HepG2 (cell line): ENCODE data around the gene TFPI. TPM values are rescaled to one million over a fixed set of nuclear protein-coding genes. Genes with fewer than 3 reads are reported as not detected.

Experiments
- ATAC-seq: fragments of 200-7000 bp; cut with Tn5 transposase; 3 replicates; pipeline ENCODE4 v1.9.1; 2020; ENCODE audit warnings: mild to moderate bottlenecking, moderate library complexity
- BruUV-seq: library from RNA; stranded (reverse); fragments of 400-500 nt; replicated peaks from 2 replicates; lab custom pipeline; 2021; lab: Mats Ljungman, UMichigan
- CTCF ChIA-PET: fragments of 300-600 bp; formaldehyde crosslinking; extraction: SDS; loops from one replicate; lab custom pipeline; 2021; ENCODE audit warnings: low total read pairs, inconsistent platforms, low intra/inter-chr PET ratio; lab: Yijun Ruan, JAX
- POLR2A ChIA-PET: fragments of 350-600 bp; sonication (Branson Sonifier 250); formaldehyde crosslinking; loops from one replicate; lab custom pipeline; 2020; ENCODE audit warnings: antibody characterized with exemption, inconsistent platforms; lab: Yijun Ruan, JAX
- DNase-seq: peaks from one replicate; pipeline ENCODE4 v3.0.0-alpha.2; 2015; ENCODE audit warnings: low spot score
- FAIRE-seq: peaks from 3 replicates; lab custom pipeline; 2011; peaks lifted over from hg19 to GRCh38; lab: Jason Lieb, UNC
- H2AFZ ChIP-seq: one replicate; pipeline ENCODE4 v1.6.1; 2011; ENCODE audit warnings: low read length, inconsistent platforms
- H3K27ac ChIP-seq: fragments of 300-600 bp; 3 replicates; pipeline ENCODE4 v1.8.0; 2011; ENCODE audit warnings: mixed run types, mild to moderate bottlenecking, mixed read lengths, low read length, inconsistent platforms; ENCODE audit not compliant: insufficient read depth; ENCODE audit errors: extremely low read length
- H3K27me3 ChIP-seq, 2 experiments: fragments of 200-600 bp in 1 of 2; 2 replicates in 1 of 2; 3 replicates in 1 of 2; pipeline versions ENCODE4 v1.6.0 to v1.8.0; 2011; ENCODE audit warnings: low read length in 2 of 2, mild to moderate bottlenecking in 2 of 2, moderate library complexity in 2 of 2, inconsistent platforms in 1 of 2; ENCODE audit not compliant: insufficient read depth in 2 of 2, control insufficient read depth in 1 of 2
- H3K36me3 ChIP-seq, 2 experiments: fragments of 200-600 bp in 1 of 2; replicated peaks in 1 of 2; 2 replicates in 1 of 2; 3 replicates in 1 of 2; pipeline versions ENCODE4 v1.5.1 to v1.8.0; 2011; ENCODE audit warnings: low read length in 2 of 2, inconsistent platforms in 1 of 2; ENCODE audit not compliant: insufficient read depth in 2 of 2, control insufficient read depth in 1 of 2
- H3K4me1 ChIP-seq: 2 replicates; pipeline ENCODE4 v1.5.1; 2012; ENCODE audit warnings: low read length, inconsistent platforms; ENCODE audit not compliant: insufficient read depth
- H3K4me2 ChIP-seq: 2 replicates; pipeline ENCODE4 v1.6.0; 2011; ENCODE audit warnings: low read depth, low read length, inconsistent platforms
- H3K4me3 ChIP-seq, 3 experiments: fragments of 200-600 bp in 1 of 3; sonication (generic), shearing (Covaris generic) in 1 of 3; replicated peaks in 1 of 3; 2 replicates each; pipeline ENCODE4 v1.5.1; 2011 to 2016; ENCODE audit warnings: low read length in 3 of 3, inconsistent platforms in 2 of 3, low read depth in 2 of 3, mild to moderate bottlenecking in 2 of 3, control low read depth in 1 of 3, mixed read lengths in 1 of 3; ENCODE audit not compliant: insufficient read depth in 1 of 3
- H3K79me2 ChIP-seq: one replicate; pipeline ENCODE4 v1.6.1; 2011; ENCODE audit warnings: low read length, inconsistent platforms; ENCODE audit not compliant: insufficient read depth
- H3K9ac ChIP-seq: 2 replicates; pipeline ENCODE4 v1.6.0; 2011; ENCODE audit warnings: mild to moderate bottlenecking, low read depth, low read length, inconsistent platforms; ENCODE audit not compliant: insufficient read depth
- H3K9me3 ChIP-seq: 2 replicates; pipeline ENCODE4 v1.5.1; 2012; ENCODE audit warnings: mild to moderate bottlenecking, low read length
- H4K20me1 ChIP-seq: 2 replicates; pipeline ENCODE4 v1.6.0; 2011; ENCODE audit warnings: inconsistent platforms, mild to moderate bottlenecking, low read length, moderate library complexity; ENCODE audit not compliant: insufficient read depth
- FOXK1 ChIP-seq: sonication (generic); formaldehyde crosslinking; IDR thresholded peaks from 2 replicates; pipeline ENCODE4 v1.4.0; 2020; ENCODE audit warnings: low read depth, missing genetic modification reagents, borderline replicate concordance
- KDM6A ChIP-seq: IDR thresholded peaks from 2 replicates; pipeline ENCODE4 v1.6.1; 2016; ENCODE audit warnings: low read depth
- MAFF ChIP-seq: IDR thresholded peaks from 2 replicates; pipeline ENCODE4 v1.6.1; 2011; ENCODE audit warnings: low read depth, low read length, improper control_type of control experiment
- MAFK ChIP-seq, 2 experiments: IDR thresholded peaks in 1 of 2; conservative IDR thresholded peaks in 1 of 2; 2 replicates each; pipeline ENCODE4 v1.6.1; 2011; ENCODE audit warnings: improper control_type of control experiment in 2 of 2, low read length in 2 of 2
- NCOA2 ChIP-seq: sonication (generic); formaldehyde crosslinking; IDR thresholded peaks from 2 replicates; pipeline ENCODE4 v1.8.0; 2022; ENCODE audit warnings: inconsistent platforms
- PLRG1 ChIP-seq: fragments of 450-650 bp; conservative IDR thresholded peaks from 2 replicates; pipeline ENCODE4 v1.6.1; 2016
- RBM22 ChIP-seq: fragments of 200-400 bp; formaldehyde crosslinking; optimal IDR thresholded peaks from 2 replicates; pipeline ENCODE3; 2017; ENCODE audit warnings: mild to moderate bottlenecking, low read length, moderate library complexity
- SALL2 ChIP-seq: sonication (generic); formaldehyde crosslinking; IDR thresholded peaks from 2 replicates; pipeline ENCODE4 v1.8.1; 2023; ENCODE audit warnings: mild to moderate bottlenecking, missing genetic modification reagents, inconsistent platforms
- SCMH1 ChIP-seq: sonication (generic); formaldehyde crosslinking; IDR thresholded peaks from 2 replicates; pipeline ENCODE4 v1.9.0; 2021; ENCODE audit warnings: missing genetic modification reagents, mild to moderate bottlenecking, borderline replicate concordance
- TIGD3 ChIP-seq: sonication (generic); formaldehyde crosslinking; IDR thresholded peaks from 2 replicates; pipeline ENCODE4 v1.5.1; 2020; ENCODE audit warnings: mild to moderate bottlenecking, missing genetic modification reagents, borderline replicate concordance
- WGBS: methylation state at CpG from one replicate; pipeline ENCODE4 v1.1.6; 2017; ENCODE audit warnings: low lambda C conversion rate; 5-methylcytosine and 5-hydroxymethylcytosine counted together
- in situ Hi-C: cut with HindIII; loops from 2 replicates; pipeline ENCODE4 v1.10.0; 2017; ENCODE audit warnings: low pct_unique_long_range_greater_than_20kb; ENCODE audit not compliant: extremely low pct_ligation_motif_present
- intact Hi-C: fragments of 100-400 bp; cut with micrococcal nuclease; formaldehyde crosslinking; loops from one replicate; pipeline ENCODE4 v1.10.0; 2022; ENCODE audit not compliant: unreplicated experiment
- polyA plus RNA-seq, 8 experiments: library from polyadenylated mRNA; depleted of rRNA in 3 of 8; stranded (reverse) in 7 of 8; unstranded in 1 of 8; fragments of >200 nt; fragmentation: Illumina TruSeq in 4 of 8; extraction: Trizol in 4 of 8; gene quantifications; 2 replicates each; pipeline versions ENCODE4 v1.2.1 to v1.2.3, GENCODE V29; 2011 to 2016; ENCODE audit warnings: low read depth in 4 of 8, missing spikeins in 1 of 8, mixed read lengths in 1 of 8; ENCODE audit not compliant: insufficient read depth in 1 of 8
- total RNA-seq, 5 experiments: library from RNA; depleted of rRNA; stranded (reverse); fragments of >200 nt; fragmentation: Illumina TruSeq; extraction: Trizol; gene quantifications; 2 replicates each; pipeline ENCODE4 v1.2.3, GENCODE V29; 2016; ENCODE audit warnings: low read depth in 1 of 5
- TF ChIP-seq, protein P1 (sequence below): sonication (generic); formaldehyde crosslinking; IDR thresholded peaks from 2 replicates; pipeline ENCODE4 v1.4.0; 2020; ENCODE audit warnings: mild to moderate bottlenecking, missing genetic modification reagents

Gene TFPI
- total and polyA plus RNA-seq, 2 of the 13 experiments (the other 11 are each of a cell fraction or from before 2014, with no cell fraction given), result 301 to 436 TPM

DNA sequence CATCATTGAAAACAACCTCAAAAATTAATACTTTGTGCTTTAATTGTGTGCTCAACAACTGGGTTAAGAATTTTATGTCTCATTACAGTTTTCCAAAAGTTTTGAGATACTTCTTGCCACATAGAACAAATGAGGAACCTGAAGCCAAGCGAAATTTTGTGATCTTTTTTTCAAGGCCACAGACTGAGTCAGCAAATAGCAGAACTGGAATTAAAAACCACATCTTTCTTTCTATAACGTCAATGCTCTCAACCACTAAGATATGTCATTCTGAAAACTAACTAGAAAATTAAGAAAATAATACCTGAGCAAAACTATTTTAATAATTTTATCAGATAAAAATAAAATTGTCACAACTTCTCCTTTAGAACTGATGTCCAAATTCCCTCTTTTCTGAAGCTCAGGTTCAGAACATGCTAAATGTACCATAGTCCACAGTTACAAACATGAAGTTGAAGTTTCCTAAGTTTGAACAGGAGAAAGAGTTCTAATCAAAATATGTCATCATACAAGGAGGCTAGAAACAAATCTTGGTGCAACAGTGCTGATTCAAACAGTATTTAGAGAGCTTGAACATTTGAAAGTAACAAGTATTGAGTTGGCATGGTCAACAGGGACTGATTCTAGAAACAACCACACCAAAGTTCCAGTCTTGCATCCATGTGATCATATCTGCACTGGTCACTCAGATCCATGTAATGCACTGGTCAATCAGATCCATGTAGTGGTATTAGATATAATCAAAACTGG is 78.6 kb downstream of the TFPI start:
- H3K27ac ChIP-seq, result no peak overlapping the region
- no peaks in the 10 kb centered on the region for H3K4me1 ChIP-seq
- H3K27me3 ChIP-seq, result no peaks in the 10 kb centered on the region
- H4K20me1 ChIP-seq, result 0 out of 2 replicates have a peak, but pooled peaks cover 4% of the 10 kb centered on the region
- FAIRE-seq, result no peak
- peaks cover 17 to 68% of the 10 kb centered on the region in 2 experiments for H3K36me3 ChIP-seq
- no peaks in the 10 kb centered on the region for H3K9me3 ChIP-seq
- H3K4me2 ChIP-seq, result no peak overlapping the region
- peak; percentile 40 for ATAC-seq
- TF ChIP-seq MAFK (conservative IDR thresholded peaks at IDR 0.05 in 1 of 2, IDR thresholded peaks at IDR 0.05 in 1 of 2; ENCODE audit: low read length in 2 of 2), result peak; percentile 56 to 76
- no peak for TF ChIP-seq SCMH1
- peak; percentile 45; the same call in 1 of the 2 replicates for TF ChIP-seq MAFF
- no peak for TF ChIP-seq KDM6A (CRISPR knock-in tag)
- intact Hi-C loops (no loop called here), in situ Hi-C loops (no loop called here)
- DNase-seq, result no peak
- POLR2A ChIA-PET, result no interaction called here
- 95% methylated on average over 2 of the region's 2 CpGs for WGBS
- no peaks in the 10 kb centered on the region for H3K79me2 ChIP-seq
- CTCF ChIA-PET, result no interaction called here
- H3K4me3 ChIP-seq, result no peak overlapping the region
- no TSS peak for BruUV-seq
- H2AFZ ChIP-seq, result no peak overlapping the region
- H3K9ac ChIP-seq, result no peak overlapping the region

GRCh38 chr2:187470698-187471097 is 83.5 kb downstream of the TFPI start:
- Histone ChIP-seq H4K20me1 (0 out of 2 replicates have a peak, but pooled peaks cover 6% of the 10 kb centered on the region), H3K4me2 (no peak overlapping the region), H3K9ac (no peak overlapping the region), H3K4me3 (no peak overlapping the region), H3K79me2 (no peaks in the 10 kb centered on the region), H3K4me1 (no peaks in the 10 kb centered on the region), H3K27me3 (no peaks in the 10 kb centered on the region), H3K9me3 (no peaks in the 10 kb centered on the region), H2AFZ (no peak overlapping the region), H3K36me3 (peaks cover 4 to 53% of the 10 kb centered on the region in 2 experiments; a peak in 4 of 5 replicates), H3K27ac (no peak overlapping the region)
- CTCF ChIA-PET, result no interaction called here
- no TSS peak for BruUV-seq
- peak; percentile 25 for ATAC-seq
- POLR2A ChIA-PET, result no interaction called here
- 97% methylated on average over 2 of the region's 2 CpGs for WGBS
- FAIRE-seq, result no peak
- no peak for DNase-seq
- intact Hi-C loops, result no loop called here
- in situ Hi-C loops, result no loop called here
- TF ChIP-seq, protein P1, sequence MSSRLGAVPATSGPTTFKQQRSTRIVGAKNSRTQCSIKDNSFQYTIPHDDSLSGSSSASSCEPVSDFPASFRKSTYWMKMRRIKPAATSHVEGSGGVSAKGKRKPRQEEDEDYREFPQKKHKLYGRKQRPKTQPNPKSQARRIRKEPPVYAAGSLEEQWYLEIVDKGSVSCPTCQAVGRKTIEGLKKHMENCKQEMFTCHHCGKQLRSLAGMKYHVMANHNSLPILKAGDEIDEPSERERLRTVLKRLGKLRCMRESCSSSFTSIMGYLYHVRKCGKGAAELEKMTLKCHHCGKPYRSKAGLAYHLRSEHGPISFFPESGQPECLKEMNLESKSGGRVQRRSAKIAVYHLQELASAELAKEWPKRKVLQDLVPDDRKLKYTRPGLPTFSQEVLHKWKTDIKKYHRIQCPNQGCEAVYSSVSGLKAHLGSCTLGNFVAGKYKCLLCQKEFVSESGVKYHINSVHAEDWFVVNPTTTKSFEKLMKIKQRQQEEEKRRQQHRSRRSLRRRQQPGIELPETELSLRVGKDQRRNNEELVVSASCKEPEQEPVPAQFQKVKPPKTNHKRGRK (CRISPR knock-in tag), result no peak
- TF ChIP-seq RBM22, result peak; percentile 81
- no peak for TF ChIP-seq FOXK1 (CRISPR knock-in tag)
- no peak for TF ChIP-seq SALL2 (CRISPR knock-in tag)
- TF ChIP-seq PLRG1, result no peak
- TF ChIP-seq NCOA2 (CRISPR knock-in tag), result 0 out of 2 replicates have a peak, but pooled peaks have one; percentile 5
- no peak for TF ChIP-seq TIGD3 (CRISPR knock-in tag)
